Neuron (in vitro differentiated cells): Measurements from ENCODE around the gene FAM229B.
"Not testable (repeated sequence)": the region's sequence is repeated elsewhere in the genome, so short reads cannot be mapped to it uniquely, and the experiment has no call there.

Experiments
- H2AFZ ChIP-seq: one replicate; pipeline ENCODE4 v1.6.1; 2013; ENCODE audit warnings: low read depth, mild to moderate bottlenecking, inconsistent platforms, low read length, moderate library complexity
- H3K27me3 ChIP-seq: one replicate; pipeline ENCODE4 v1.6.1; 2013; ENCODE audit warnings: low read length; ENCODE audit not compliant: insufficient read depth
- H3K36me3 ChIP-seq: one replicate; pipeline ENCODE4 v1.6.1; 2013; ENCODE audit warnings: low read length; ENCODE audit not compliant: insufficient read depth
- H3K4me1 ChIP-seq: one replicate; pipeline ENCODE4 v1.6.1; 2013; ENCODE audit warnings: low read length; ENCODE audit not compliant: insufficient read depth
- H3K4me3 ChIP-seq: 2 replicates; pipeline ENCODE4 v1.5.1; 2013; ENCODE audit warnings: mild to moderate bottlenecking, low read length, moderate library complexity
- H3K9me3 ChIP-seq: one replicate; pipeline ENCODE4 v1.6.1; 2013; ENCODE audit warnings: low read length

Gene FAM229B

DNA sequence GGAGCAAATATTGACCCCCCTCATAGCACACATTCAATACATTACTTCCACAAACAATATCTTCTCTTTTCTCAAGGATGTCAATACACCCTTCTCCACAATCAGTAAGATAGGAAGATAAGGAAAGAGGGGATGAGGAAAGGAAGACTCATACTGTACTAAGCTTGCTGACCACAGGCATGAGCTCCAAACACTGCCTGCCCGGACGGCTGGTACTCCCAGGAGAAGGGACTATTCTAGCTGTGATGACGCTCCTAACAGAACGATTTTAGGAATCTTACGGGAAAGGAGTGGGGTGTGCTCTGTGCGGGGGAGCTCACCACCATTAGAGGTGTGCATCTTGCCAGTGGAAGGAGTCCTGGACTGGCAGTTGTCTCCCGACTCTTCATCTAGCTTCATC, 37.4 kb upstream of the FAM229B start:
- Histone ChIP-seq H3K36me3 (no peaks in the 10 kb centered on the region), H3K4me1 (peaks cover 4% of the 10 kb centered on the region), H3K9me3 (peaks cover 2% of the 10 kb centered on the region), H3K4me3 (no peak overlapping the region), H2AFZ (no peak overlapping the region), H3K27me3 (no peaks in the 10 kb centered on the region)

DNA sequence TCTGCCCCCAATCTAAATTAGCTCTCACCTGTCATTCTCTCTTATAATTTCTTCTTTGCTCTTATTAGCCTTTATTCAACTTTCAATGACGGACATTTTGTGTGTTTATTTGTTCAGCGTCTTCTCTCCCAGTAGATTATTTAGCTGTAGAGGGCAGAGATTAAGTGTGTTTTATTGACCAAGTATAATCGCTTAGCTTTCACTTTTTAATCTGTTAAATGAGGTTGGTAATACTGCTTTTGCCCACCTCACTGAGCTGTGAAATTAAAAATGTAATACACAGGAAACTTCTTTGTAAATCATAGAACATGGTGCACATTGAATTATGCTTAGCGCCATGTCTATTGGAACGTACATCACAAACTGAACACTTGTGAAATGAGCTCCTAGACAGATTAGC, 37.0 kb upstream of the FAM229B start:
- Histone ChIP-seq H3K36me3 (no peaks in the 10 kb centered on the region), H3K9me3 (peaks cover 2% of the 10 kb centered on the region), H3K4me1 (peaks cover 4% of the 10 kb centered on the region), H2AFZ (no peak overlapping the region), H3K27me3 (no peaks in the 10 kb centered on the region), H3K4me3 (no peak overlapping the region)

DNA sequence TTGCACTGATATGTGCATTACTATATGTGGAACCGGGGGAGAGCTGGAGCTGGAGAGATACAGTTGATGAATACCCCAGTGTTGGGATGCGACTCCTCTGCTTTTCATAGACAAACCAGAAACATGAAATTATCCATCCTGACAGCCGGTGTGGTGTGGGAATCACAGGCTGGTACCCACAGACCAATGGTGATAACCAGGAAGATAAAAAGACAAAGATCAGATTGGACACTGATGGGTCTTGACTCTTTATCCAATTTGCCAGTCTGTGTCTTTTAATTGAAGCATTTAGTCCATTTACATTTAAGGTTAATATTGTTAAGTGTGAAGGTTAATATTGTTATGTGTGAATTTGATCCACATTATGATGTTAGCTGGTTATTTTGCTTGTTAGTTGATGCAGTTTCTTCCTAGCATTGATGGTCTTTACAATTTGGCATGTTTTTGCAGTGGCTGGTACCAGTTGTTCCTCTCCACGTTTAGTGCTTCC, 36.1 kb upstream of the FAM229B start:
- H2AFZ ChIP-seq, H3K9me3 ChIP-seq, H3K27me3 ChIP-seq, H3K4me3 ChIP-seq, H3K4me1 ChIP-seq, H3K36me3 ChIP-seq: not testable (repeated sequence)

DNA sequence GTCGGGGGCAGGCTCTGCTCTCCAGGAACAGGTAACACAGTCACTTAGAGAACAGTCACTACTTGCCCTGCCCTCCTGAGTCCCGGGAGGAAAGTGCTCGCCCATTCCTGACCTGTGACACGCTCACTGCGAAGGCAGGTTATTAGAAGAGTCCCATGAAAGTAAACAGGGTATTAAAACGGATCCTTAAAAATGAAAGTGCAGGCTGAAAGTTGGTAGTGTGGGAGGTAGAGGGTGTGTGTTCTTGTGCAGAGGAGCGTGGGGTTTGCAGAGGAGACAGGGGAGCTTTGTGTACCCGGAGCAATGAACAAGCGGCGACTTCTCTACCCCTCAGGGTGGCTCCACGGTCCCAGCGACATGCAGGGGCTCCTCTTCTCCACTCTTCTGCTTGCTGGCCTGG, 33.4 kb upstream of the FAM229B start, which contains the start of gene CCN6:
Gene CCN6, plus strand, starts transcription at position 104 of the 400 bp plus-strand sequence. Its CDS starts 254 bp downstream, at position 358.
- H2AFZ ChIP-seq = no peak within 1 kb of the TSS

DNA sequence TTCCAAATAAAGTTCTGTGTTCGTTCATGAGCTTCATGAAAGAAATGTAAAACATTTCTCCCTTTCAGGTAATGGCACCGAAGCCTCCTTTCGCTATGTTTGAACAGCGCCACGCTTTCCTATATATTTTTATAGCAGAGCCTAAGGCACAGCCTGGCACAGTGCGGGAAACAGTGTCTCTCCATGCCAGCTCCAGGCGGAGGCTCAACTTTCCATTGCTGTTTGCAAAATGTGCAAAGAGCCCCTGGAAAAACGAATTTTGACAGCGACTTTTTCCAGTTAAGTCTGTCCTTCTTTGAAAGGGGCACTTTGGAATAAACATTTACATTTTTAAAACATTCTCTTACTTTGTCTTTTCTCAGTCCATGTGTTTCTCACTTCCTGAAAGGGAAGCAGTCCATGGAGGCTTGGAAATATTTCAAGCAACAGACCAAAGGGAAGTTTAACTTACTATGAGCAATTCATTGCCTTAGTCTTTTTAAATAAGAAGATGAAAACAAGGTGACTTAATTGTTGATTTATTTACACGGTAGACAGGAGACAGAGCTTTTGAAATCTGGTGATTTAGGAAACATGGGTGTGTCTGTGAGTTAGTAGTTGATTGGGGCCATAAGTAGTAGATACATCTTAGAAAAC, 32.7 kb upstream of the FAM229B start:
- no peaks in the 10 kb centered on the region for H3K36me3 ChIP-seq
- no peak overlapping the region for H2AFZ ChIP-seq
- H3K4me3 ChIP-seq = no peak overlapping the region
- no peaks in the 10 kb centered on the region for H3K4me1 ChIP-seq
- H3K9me3 ChIP-seq = no peaks in the 10 kb centered on the region
- no peaks in the 10 kb centered on the region for H3K27me3 ChIP-seq

More for the DNA sequence above, 33.4 kb upstream of the FAM229B start, which contains the start of gene CCN6:
- H3K4me3 ChIP-seq = no peak within 1 kb of the TSS
- no peaks in the 10 kb centered on the region for H3K36me3 ChIP-seq
- H3K9me3 ChIP-seq = no peaks in the 10 kb centered on the region
- no peaks in the 10 kb centered on the region for H3K27me3 ChIP-seq
- no peaks in the 10 kb centered on the region for H3K4me1 ChIP-seq

DNA sequence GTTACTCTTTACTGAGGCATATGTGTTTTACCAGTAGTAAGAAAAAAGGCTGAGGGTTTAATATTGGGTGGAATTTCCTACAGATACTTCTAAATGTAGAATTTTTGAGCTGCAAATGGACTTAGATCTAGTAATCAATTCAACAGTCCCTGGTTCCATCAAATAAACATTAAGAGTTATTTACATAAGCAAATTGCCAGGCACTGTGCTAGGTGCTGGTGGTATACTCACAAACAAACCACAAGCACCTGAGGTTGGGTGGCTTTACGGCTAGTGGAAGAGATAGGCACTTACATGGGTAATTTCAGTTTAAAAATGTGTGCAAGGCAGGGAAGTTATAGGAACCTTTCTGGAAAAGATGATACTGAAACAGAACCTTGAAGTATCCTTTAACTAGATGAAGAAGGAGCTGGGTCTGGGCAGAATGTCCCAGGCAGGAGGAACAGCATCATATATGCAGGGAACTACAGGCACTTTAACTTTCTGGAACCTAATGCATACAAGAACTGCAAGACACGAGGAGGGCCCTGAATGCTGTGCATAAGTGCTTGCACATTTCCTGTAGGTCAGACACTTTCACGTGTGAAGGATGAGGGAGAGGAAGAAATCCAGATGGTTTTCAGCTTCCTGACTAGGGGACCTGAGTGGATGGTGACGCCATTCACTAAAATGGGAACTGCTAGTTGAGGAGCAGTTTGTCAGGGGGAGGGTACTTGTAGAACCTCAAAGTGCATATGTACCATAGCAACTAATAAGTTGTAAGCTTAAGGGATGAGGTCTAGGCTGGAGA, 29.0 kb upstream of the FAM229B start:
- no peak overlapping the region for H2AFZ ChIP-seq
- H3K36me3 ChIP-seq = no peaks in the 10 kb centered on the region
- H3K27me3 ChIP-seq = no peaks in the 10 kb centered on the region
- no peaks in the 10 kb centered on the region for H3K9me3 ChIP-seq
- no peak overlapping the region for H3K4me3 ChIP-seq
- peaks cover 4% of the 10 kb centered on the region for H3K4me1 ChIP-seq

DNA sequence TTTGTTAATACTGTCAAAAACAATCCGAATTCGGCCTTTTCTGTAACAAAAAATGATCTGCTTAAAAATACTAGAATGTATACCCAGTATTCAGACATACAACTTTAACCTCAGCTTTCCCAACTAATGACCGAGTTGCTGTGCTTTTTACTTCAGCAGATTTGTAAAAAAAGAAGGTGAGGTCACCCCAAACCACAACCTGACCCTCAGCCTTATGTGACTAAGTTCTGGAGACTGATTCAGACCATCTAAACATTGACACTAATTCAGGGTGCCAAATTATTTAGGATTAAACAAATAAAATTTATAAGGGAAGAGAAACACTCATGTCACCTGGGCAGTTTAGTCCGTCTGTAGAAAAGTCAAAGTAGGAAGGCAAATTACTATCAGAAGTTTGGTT, 25.8 kb upstream of the FAM229B start:
- H2AFZ ChIP-seq = no peak overlapping the region
- H3K9me3 ChIP-seq = no peaks in the 10 kb centered on the region
- no peaks in the 10 kb centered on the region for H3K36me3 ChIP-seq
- peaks cover 4% of the 10 kb centered on the region for H3K4me1 ChIP-seq
- H3K27me3 ChIP-seq = no peaks in the 10 kb centered on the region
- H3K4me3 ChIP-seq = no peak overlapping the region

DNA sequence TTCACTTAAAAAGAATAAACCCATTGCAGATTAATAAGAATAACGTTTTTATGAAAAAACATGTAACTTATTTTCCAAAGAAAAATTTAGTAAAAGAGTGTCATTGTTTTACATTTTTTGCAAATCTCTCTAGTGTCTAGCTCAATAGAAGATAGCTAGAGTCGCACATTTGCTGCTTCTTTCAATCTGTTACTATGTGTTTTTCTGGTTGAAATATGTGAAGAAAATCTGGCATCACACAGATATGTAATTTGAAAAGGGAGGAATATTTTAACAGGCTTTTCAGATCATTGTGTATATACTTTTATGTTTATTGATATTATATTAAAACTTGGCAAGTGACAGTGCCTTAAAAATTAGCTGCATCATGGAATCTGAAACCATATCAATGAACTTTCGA, 24.4 kb upstream of the FAM229B start:
- Histone ChIP-seq H3K36me3 (no peaks in the 10 kb centered on the region), H3K4me1 (peaks cover 4% of the 10 kb centered on the region), H2AFZ (no peak overlapping the region), H3K27me3 (no peaks in the 10 kb centered on the region), H3K9me3 (no peaks in the 10 kb centered on the region), H3K4me3 (no peak overlapping the region)

DNA sequence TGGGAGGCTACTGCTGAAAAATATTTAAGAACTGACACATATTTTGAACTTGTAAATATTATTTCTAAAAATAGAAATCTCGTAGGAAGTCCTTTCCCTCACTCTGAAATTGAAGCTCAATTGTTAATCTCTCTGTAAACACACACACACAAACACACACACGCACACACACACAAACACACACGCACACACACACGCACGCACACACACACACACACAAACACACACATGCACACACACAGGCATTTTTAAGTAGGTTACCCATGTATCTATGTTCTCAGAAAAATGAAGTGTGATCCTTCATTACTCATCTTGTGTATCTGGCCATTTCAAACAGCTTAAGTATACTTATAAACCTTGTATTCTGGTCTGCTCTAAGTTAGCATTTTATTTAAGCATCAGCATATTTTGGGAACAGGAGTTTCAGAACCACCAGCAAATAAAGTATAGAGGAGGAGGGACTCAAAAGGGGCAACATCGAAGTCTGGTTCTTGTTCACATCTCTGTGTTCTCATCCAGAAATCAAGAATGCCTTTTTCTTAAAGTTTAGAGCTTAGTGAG, 21.9 kb upstream of the FAM229B start:
- peaks cover 13% of the 10 kb centered on the region for H3K36me3 ChIP-seq
- no peaks in the 10 kb centered on the region for H3K9me3 ChIP-seq
- H3K4me3 ChIP-seq = no peak overlapping the region
- H2AFZ ChIP-seq = no peak overlapping the region
- H3K4me1 ChIP-seq = peaks cover 4% of the 10 kb centered on the region
- no peaks in the 10 kb centered on the region for H3K27me3 ChIP-seq

DNA sequence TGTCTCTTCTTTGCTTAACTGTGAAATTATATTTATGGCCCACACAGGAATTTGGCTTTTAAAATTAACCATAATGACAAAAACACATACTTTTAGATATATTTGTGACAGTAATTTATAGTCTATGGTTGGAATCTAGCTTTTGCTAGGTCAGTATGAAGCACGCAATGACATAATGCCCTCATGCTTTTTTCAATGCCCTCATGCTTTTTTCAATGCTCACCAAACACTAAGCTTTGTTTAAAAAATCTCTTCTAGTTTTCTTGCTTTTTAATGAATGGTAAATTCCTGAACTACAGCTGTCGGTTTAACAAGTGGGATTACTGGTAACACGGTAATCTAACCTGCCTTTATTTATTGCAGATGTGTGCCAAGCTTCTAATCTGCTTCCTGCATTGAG, 20.8 kb upstream of the FAM229B start:
- Histone ChIP-seq H2AFZ (no peak overlapping the region), H3K9me3 (no peaks in the 10 kb centered on the region), H3K4me1 (no peaks in the 10 kb centered on the region), H3K36me3 (peaks cover 23% of the 10 kb centered on the region), H3K27me3 (no peaks in the 10 kb centered on the region), H3K4me3 (no peak overlapping the region)

DNA sequence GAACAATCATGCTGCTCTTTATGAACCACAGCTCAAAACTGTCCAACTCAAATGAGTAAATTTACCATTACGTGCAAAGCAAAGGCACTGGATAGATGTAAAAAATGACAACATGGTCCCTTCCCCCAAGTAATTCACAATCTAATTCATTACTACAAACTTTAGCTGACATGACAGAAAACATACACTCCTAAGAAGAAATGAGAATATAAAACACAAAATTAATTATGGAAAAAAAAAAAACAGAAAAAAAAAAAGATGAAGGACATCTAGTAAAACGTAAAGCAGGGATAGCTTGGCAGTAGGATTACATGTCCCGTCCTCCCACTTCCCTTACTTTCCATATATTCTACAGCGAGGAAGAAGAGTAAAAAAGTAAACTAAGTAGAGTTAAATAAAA, 5.8 kb upstream of the FAM229B start:
- Histone ChIP-seq H3K27me3 (no peaks in the 10 kb centered on the region), H3K4me1 (peaks cover 6% of the 10 kb centered on the region), H3K9me3 (no peaks in the 10 kb centered on the region), H2AFZ (no peak overlapping the region), H3K36me3 (peaks cover 62% of the 10 kb centered on the region), H3K4me3 (no peak overlapping the region)

DNA sequence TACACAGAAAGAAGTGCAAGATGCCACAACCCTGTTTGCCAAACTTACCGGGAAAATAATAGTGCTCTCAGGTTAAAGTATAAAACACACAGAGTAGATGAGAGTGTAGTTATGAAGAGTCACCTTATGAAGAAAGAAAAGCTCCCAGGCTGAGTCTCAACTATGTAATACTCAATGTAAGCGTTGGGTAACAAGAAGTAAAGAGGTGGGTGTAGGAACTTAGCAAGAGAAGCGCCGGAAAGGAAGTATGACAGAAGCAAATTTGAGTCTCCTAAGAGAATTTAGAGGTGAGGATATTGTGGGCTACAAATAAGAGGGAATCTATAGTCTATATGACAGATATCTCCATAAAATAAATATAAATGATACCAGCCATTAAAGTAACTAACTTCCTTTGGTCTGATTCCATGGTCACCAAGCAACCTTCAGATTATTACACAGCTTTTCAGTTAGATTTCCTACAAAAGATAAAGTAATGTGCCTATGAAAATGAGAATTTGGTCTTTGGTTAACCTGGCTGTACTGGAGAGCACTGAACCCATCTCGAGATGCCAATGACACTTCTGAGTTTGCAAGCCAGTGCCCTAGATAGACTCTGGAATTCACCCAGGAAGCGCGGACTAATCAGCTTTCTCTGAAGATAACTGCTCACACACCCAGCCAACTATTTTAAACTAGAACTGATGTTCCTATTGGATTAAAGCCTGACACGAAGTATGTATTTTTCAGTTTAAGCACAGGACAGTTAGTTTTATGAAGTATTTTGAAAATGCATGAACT, 1.9 kb upstream of the FAM229B start:
- peak overlapping the region; percentile 94 for H3K4me3 ChIP-seq
- H2AFZ ChIP-seq = no peak overlapping the region
- no peaks in the 10 kb centered on the region for H3K9me3 ChIP-seq
- peaks cover 37% of the 10 kb centered on the region for H3K36me3 ChIP-seq
- H3K27me3 ChIP-seq = no peaks in the 10 kb centered on the region
- H3K4me1 ChIP-seq = peaks cover 16% of the 10 kb centered on the region

DNA sequence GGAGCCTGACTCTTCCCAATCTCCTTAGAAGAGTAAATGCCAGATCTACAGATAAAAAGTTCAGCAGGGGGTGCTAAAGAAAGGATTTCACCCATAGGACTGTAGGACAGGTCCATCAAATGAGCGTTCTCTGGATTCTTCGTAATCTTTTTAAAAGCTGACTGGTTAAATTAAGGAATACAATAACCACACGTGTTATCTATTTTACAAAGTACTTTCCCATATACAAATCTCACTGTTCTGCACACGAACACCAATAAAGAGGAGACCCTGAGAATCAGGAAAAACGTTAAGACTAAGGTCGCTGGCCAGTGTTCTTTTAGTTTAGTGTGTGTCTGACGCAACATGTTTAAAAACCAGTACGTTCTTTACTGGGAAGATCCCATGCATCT, 651 bp upstream of the FAM229B start:
- Histone ChIP-seq H3K9me3 (no peaks in the 10 kb centered on the region), H3K4me3 (peak overlapping the region; percentile 94), H3K36me3 (peaks cover 29% of the 10 kb centered on the region), H2AFZ (peak overlapping the region; percentile 73), H3K4me1 (peaks cover 16% of the 10 kb centered on the region), H3K27me3 (no peaks in the 10 kb centered on the region)
